Activated T-cell treated with anti-CD3 and anti-CD28 coated beads, Interleukin-2, amount 50 U/mL, for 48 hours (primary cell): ENCODE data around the gene RUNX3.
A peak's percentile ranks its signal among the peaks of the same experiment; 100 is the strongest.
"Not testable (repeated sequence)": the region's sequence is repeated elsewhere in the genome, so short reads cannot be mapped to it uniquely, and the experiment has no call there.

Experiments
- DNase-seq, 2 experiments: peaks; one replicate each; pipeline ENCODE4 v3.0.0-alpha.2; 2020

Gene RUNX3

GRCh38 chr1:24930260-24931145 is at the start of gene RUNX3:
TSS of gene RUNX3 (minus strand) at chr1:24930276. CDS start at chr1:24929868, 408 bp downstream.
- DNase-seq: peak; percentile 92 to 94

- not testable (repeated sequence) for DNase-seq
Observed at GRCh38 chr1:24979232-24979631, 49.2 kb upstream of the RUNX3 start.

- DNase-seq: no peak
Observed at GRCh38 chr1:24978383-24979032, 48.4 kb upstream of the RUNX3 start.

GRCh38 chr1:24975391-24975790 is 45.3 kb upstream of the RUNX3 start:
- DNase-seq: no peak

GRCh38 chr1:24973315-24973714 is 43.2 kb upstream of the RUNX3 start:
- DNase-seq: no peak

- DNase-seq: no peak
Observed at GRCh38 chr1:24972915-24973242, 42.8 kb upstream of the RUNX3 start.

GRCh38 chr1:24972221-24972914 is 42.3 kb upstream of the RUNX3 start:
- DNase-seq: no peak

- DNase-seq: peak in 1 of 2 experiments; percentile 57
Observed at GRCh38 chr1:24970926-24971875, 41.1 kb upstream of the RUNX3 start.

- DNase-seq: no peak
Observed at GRCh38 chr1:24970399-24970753, 40.3 kb upstream of the RUNX3 start.

- no peak for DNase-seq
Observed at GRCh38 chr1:24969596-24970398, 39.7 kb upstream of the RUNX3 start.

- DNase-seq: no peak
Observed at GRCh38 chr1:24968941-24969585, 39.0 kb upstream of the RUNX3 start.

- DNase-seq: no peak
Observed at GRCh38 chr1:24967962-24968361, 37.9 kb upstream of the RUNX3 start.

- no peak for DNase-seq
Observed at GRCh38 chr1:24967555-24967954, 37.5 kb upstream of the RUNX3 start.

GRCh38 chr1:24966724-24967346 is 36.8 kb upstream of the RUNX3 start:
- peak; percentile 89 to 91 for DNase-seq

GRCh38 chr1:24966121-24966723 is 36.1 kb upstream of the RUNX3 start:
- peak; percentile 75 to 76 for DNase-seq

- DNase-seq: no peak
Observed at GRCh38 chr1:24965571-24965930, 35.5 kb upstream of the RUNX3 start.

GRCh38 chr1:24964811-24965570 is 34.9 kb upstream of the RUNX3 start:
- peak; percentile 95 to 96 for DNase-seq

- no peak for DNase-seq
Observed at GRCh38 chr1:24963943-24964693, 34.0 kb upstream of the RUNX3 start.
